H1 (cell line): Measurements from ENCODE around the gene PCSK1N. TPM values are rescaled to one million over a fixed set of nuclear protein-coding genes. Genes with fewer than 3 reads are reported as not detected.

Experiments
- CTCF ChIA-PET: fragments of 300-600 bp; sonication (Branson Sonifier 250); formaldehyde crosslinking; loops from one replicate; lab custom pipeline; 2021; ENCODE audit not compliant: partially characterized antibody; lab: Charles Lee
- POLR2A ChIA-PET: fragments of 300-600 bp; sonication (Branson Sonifier 250); formaldehyde crosslinking; loops from one replicate; lab custom pipeline; 2021; ENCODE audit warnings: inconsistent platforms; ENCODE audit not compliant: partially characterized antibody; lab: Charles Lee
- DNase-seq, 2 experiments: peaks; one replicate each; pipeline versions ENCODE4 v3.0.0 to v3.0.0-alpha.2; 2010 to 2022; ENCODE audit warnings: low spot score in 2 of 2, low read depth in 1 of 2, mixed read lengths in 1 of 2
- FAIRE-seq: peaks from 2 replicates; lab custom pipeline; 2011; peaks lifted over from hg19 to GRCh38; lab: Jason Lieb, UNC
- H2AFZ ChIP-seq: 2 replicates; pipeline ENCODE4 v1.8.1; 2012; ENCODE audit warnings: low read length, inconsistent platforms
- H2AK5ac ChIP-seq: 2 replicates; pipeline ENCODE4 v1.6.1; 2013; ENCODE audit warnings: low read depth, low read length
- H2BK120ac ChIP-seq: replicated peaks from 2 replicates; pipeline ENCODE3; 2013; ENCODE audit warnings: low read depth, low read length, inconsistent platforms
- H2BK12ac ChIP-seq: 2 replicates; pipeline ENCODE4 v1.6.1; 2013; ENCODE audit warnings: low read depth, low read length
- H2BK15ac ChIP-seq: 2 replicates; pipeline ENCODE4 v1.6.1; 2013; ENCODE audit warnings: low read length
- H2BK20ac ChIP-seq: 2 replicates; pipeline ENCODE4 v1.6.1; 2013; ENCODE audit warnings: low read length
- H2BK5ac ChIP-seq: 2 replicates; pipeline ENCODE4 v1.6.1; 2013; ENCODE audit warnings: low read depth, low read length
- H3K14ac ChIP-seq: 2 replicates; pipeline ENCODE4 v1.6.1; 2013; ENCODE audit warnings: inconsistent platforms; ENCODE audit not compliant: insufficient read length
- H3K18ac ChIP-seq: 2 replicates; pipeline ENCODE4 v1.6.1; 2013; ENCODE audit warnings: low read length; ENCODE audit errors: extremely low read depth
- H3K23ac ChIP-seq: 2 replicates; pipeline ENCODE4 v1.6.1; 2013; ENCODE audit warnings: inconsistent platforms; ENCODE audit not compliant: insufficient read length
- H3K23me2 ChIP-seq: 2 replicates; pipeline ENCODE4 v1.6.1; 2013; ENCODE audit warnings: low read depth, low read length
- H3K27ac ChIP-seq: 2 replicates; pipeline ENCODE4 v1.6.1; 2011; ENCODE audit warnings: low read depth, low read length, inconsistent platforms
- H3K27me3 ChIP-seq, 4 experiments: replicated peaks in 1 of 4; 1 replicate in 1 of 4; 2 replicates in 3 of 4; pipeline versions ENCODE4 v1.6.1 to v1.8.1; 2011 to 2013; ENCODE audit warnings: low read length in 3 of 4, mild to moderate bottlenecking in 3 of 4, inconsistent platforms in 2 of 4, mixed read lengths in 2 of 4, moderate library complexity in 1 of 4; ENCODE audit not compliant: control insufficient read depth in 3 of 4, insufficient read depth in 3 of 4; ENCODE audit errors: extremely low read depth in 1 of 4
- H3K36me3 ChIP-seq, 4 experiments: 2 replicates each; pipeline versions ENCODE4 v1.6.1 to v1.8.1; 2011 to 2013; ENCODE audit warnings: mild to moderate bottlenecking in 4 of 4, low read length in 3 of 4, moderate library complexity in 2 of 4, control low read depth in 1 of 4, inconsistent platforms in 1 of 4; ENCODE audit not compliant: insufficient read depth in 4 of 4, control insufficient read depth in 2 of 4
- H3K4ac ChIP-seq: replicated peaks from 2 replicates; pipeline ENCODE3; 2013; ENCODE audit warnings: low read length, low read depth, mixed read lengths, inconsistent platforms; ENCODE audit not compliant: insufficient read length
- H3K4me1 ChIP-seq, 4 experiments: replicated peaks in 1 of 4; 1 replicate in 1 of 4; 2 replicates in 3 of 4; pipeline versions ENCODE4 v1.6.1 to v1.8.1; 2011 to 2013; ENCODE audit warnings: low read length in 3 of 4, inconsistent platforms in 2 of 4, mixed read lengths in 1 of 4; ENCODE audit not compliant: insufficient read depth in 4 of 4, control insufficient read depth in 3 of 4
- H3K4me2 ChIP-seq, 2 experiments: 2 replicates each; pipeline versions ENCODE4 v1.6.1 to v1.8.1; 2011 to 2013; ENCODE audit warnings: low read depth in 2 of 2, low read length in 2 of 2, control low read depth in 1 of 2, inconsistent platforms in 1 of 2, mild to moderate bottlenecking in 1 of 2; ENCODE audit not compliant: insufficient read depth in 1 of 2
- H3K4me3 ChIP-seq, 4 experiments: fragments of 200-600, 300-600 bp in 1 of 4; sonication (generic), shearing (Covaris generic), sonication (Bioruptor Twin) in 1 of 4; 2 replicates each; pipeline versions ENCODE4 v1.5.1 to v1.8.1; 2011 to 2016; ENCODE audit warnings: low read length in 4 of 4, low read depth in 3 of 4, control low read depth in 2 of 4, inconsistent platforms in 2 of 4, mild to moderate bottlenecking in 2 of 4, mixed read lengths in 1 of 4, moderate library complexity in 1 of 4; ENCODE audit not compliant: insufficient read depth in 2 of 4; ENCODE audit errors: extremely low read depth in 1 of 4
- H3K56ac ChIP-seq: replicated peaks from 2 replicates; pipeline ENCODE3; 2013; ENCODE audit warnings: low read depth, mild to moderate bottlenecking, mixed read lengths, low read length, inconsistent platforms; ENCODE audit not compliant: insufficient read length
- H3K79me1 ChIP-seq: 2 replicates; pipeline ENCODE4 v1.6.1; 2013; ENCODE audit warnings: low read depth, low read length, control low read depth
- H3K79me2 ChIP-seq, 2 experiments: 2 replicates each; pipeline versions ENCODE4 v1.6.1 to v1.8.1; 2012 to 2013; ENCODE audit warnings: low read length in 2 of 2, mild to moderate bottlenecking in 2 of 2, inconsistent platforms in 1 of 2; ENCODE audit not compliant: insufficient read depth in 2 of 2, control insufficient read depth in 1 of 2
- H3K9ac ChIP-seq, 4 experiments: replicated peaks in 1 of 4; 1 replicate in 1 of 4; 2 replicates in 3 of 4; pipeline versions ENCODE4 v1.6.1 to v1.8.1; 2011 to 2013; ENCODE audit warnings: low read depth in 3 of 4, low read length in 3 of 4, control low read depth in 2 of 4, mild to moderate bottlenecking in 2 of 4, moderate library complexity in 2 of 4, inconsistent platforms in 1 of 4; ENCODE audit errors: extremely low read depth in 1 of 4
- H3K9me3 ChIP-seq, 2 experiments: 2 replicates each; pipeline versions ENCODE4 v1.6.1 to v1.8.1; 2012 to 2013; ENCODE audit warnings: mild to moderate bottlenecking in 2 of 2, moderate library complexity in 2 of 2, control low read depth in 1 of 2, inconsistent platforms in 1 of 2, low read depth in 1 of 2, low read length in 1 of 2, mixed read lengths in 1 of 2; ENCODE audit not compliant: insufficient read depth in 2 of 2
- H4K20me1 ChIP-seq, 2 experiments: replicated peaks in 1 of 2; 2 replicates each; pipeline versions ENCODE3 to v1.8.1; 2011 to 2013; ENCODE audit warnings: inconsistent platforms in 2 of 2, low read length in 2 of 2, mild to moderate bottlenecking in 1 of 2; ENCODE audit not compliant: insufficient read depth in 2 of 2, control insufficient read depth in 1 of 2
- H4K5ac ChIP-seq: 2 replicates; pipeline ENCODE4 v1.6.1; 2013; ENCODE audit warnings: low read length, low read depth, mixed read lengths, inconsistent platforms; ENCODE audit not compliant: insufficient read length
- H4K8ac ChIP-seq: 2 replicates; pipeline ENCODE4 v1.8.0; 2013; ENCODE audit warnings: mild to moderate bottlenecking, moderate library complexity, low read length, inconsistent platforms; ENCODE audit not compliant: insufficient read depth; ENCODE audit errors: extremely low read depth
- H4K91ac ChIP-seq: replicated peaks from 2 replicates; pipeline ENCODE3; 2013; ENCODE audit warnings: low read length, mixed read lengths, inconsistent platforms; ENCODE audit not compliant: insufficient read length
- CREB1 ChIP-seq: IDR thresholded peaks from 2 replicates; pipeline ENCODE4 v1.6.1; 2012; ENCODE audit warnings: inconsistent platforms
- POLR2AphosphoS5 ChIP-seq: IDR thresholded peaks from 2 replicates; pipeline ENCODE4 v1.6.1; 2011; ENCODE audit warnings: low read depth, low read length
- RBBP5 ChIP-seq: IDR thresholded peaks from 2 replicates; pipeline ENCODE4 v1.7.1; 2012; ENCODE audit warnings: low read depth, mild to moderate bottlenecking, inconsistent platforms, low read length, moderate library complexity, borderline replicate concordance
- SP2 ChIP-seq: IDR thresholded peaks from 2 replicates; pipeline ENCODE4 v1.6.1; 2012; ENCODE audit warnings: mild to moderate bottlenecking, low read length, inconsistent platforms
- TAF1 ChIP-seq: IDR thresholded peaks from 2 replicates; pipeline ENCODE4 v1.6.1; 2011; ENCODE audit warnings: mild to moderate bottlenecking, low read depth, low read length
- WGBS, 2 experiments: shearing (Covaris generic) in 1 of 2; methylation state at CpG; one replicate each; pipeline versions ENCODE4 v1.1.6 to v1.1.7; 2013 to 2015; ENCODE audit warnings: low lambda C conversion rate in 2 of 2, mixed read lengths in 2 of 2, inconsistent platforms in 1 of 2, low coverage in 1 of 2, missing lambda C conversion rate in 1 of 2; ENCODE audit not compliant: insufficient replicate concordance in 2 of 2, insufficient coverage in 1 of 2, insufficient read length in 1 of 2; ENCODE audit errors: extremely low coverage in 1 of 2, missing lambda C conversion rate in 1 of 2; 5-methylcytosine and 5-hydroxymethylcytosine counted together
- polyA plus RNA-seq, 7 experiments: library from polyadenylated mRNA; depleted of rRNA in 3 of 7; stranded (reverse) in 5 of 7; unstranded in 2 of 7; fragments of >200 nt in 5 of 7; fragments of 200-250 nt in 2 of 7; gene quantifications; 1 replicate in 5 of 7; 2 replicates in 1 of 7; 4 replicates in 1 of 7; pipeline versions ENCODE4 v1.2.1 to v1.2.3, GENCODE V29; 2011 to 2013; ENCODE audit warnings: missing spikeins in 2 of 7, mixed read lengths in 2 of 7
- total RNA-seq: library from RNA; stranded (reverse); fragmentation: NEBNext Ultra II Directional; extraction: Animal tissue kit (Norgen Biotek cat#: 25700); gene quantifications from 2 replicates; pipeline ENCODE4 v1.2.1, GENCODE V29; 2021
- TF ChIP-seq, protein P1 (sequence below): IDR thresholded peaks from 2 replicates; pipeline ENCODE4 v1.6.1; 2011; ENCODE audit warnings: low read length, improper control_type of control experiment

The PCSK1N gene
- total and polyA plus RNA-seq, 2 of the 8 experiments (the other 6 are each of a cell fraction or from before 2014, with no cell fraction given) = 3.6 to 4.5 TPM

GRCh38 chrX:48798318-48798717 lies 37.1 kb downstream of the PCSK1N start:
- no peak overlapping the region for H3K9ac ChIP-seq
- H3K9me3 ChIP-seq = no peaks in the 10 kb centered on the region
- no peak overlapping the region for H3K4me2 ChIP-seq
- no peak overlapping the region for H2BK20ac ChIP-seq
- 90% methylated on average over 2 of the region's 2 CpGs; no CpG with 5 or more reads in 1 of the 2 experiments for WGBS, 2 experiments
- no peaks in the 10 kb centered on the region for H4K20me1 ChIP-seq
- no peaks in the 10 kb centered on the region for H3K36me3 ChIP-seq
- no peaks in the 10 kb centered on the region for H3K79me2 ChIP-seq
- H3K27me3 ChIP-seq = no peaks in the 10 kb centered on the region
- no peak overlapping the region for H3K4me3 ChIP-seq
- no peak overlapping the region for H2BK12ac ChIP-seq
- no peak overlapping the region for H2AK5ac ChIP-seq
- H2BK15ac ChIP-seq = no peak overlapping the region
- no peak overlapping the region for H3K18ac ChIP-seq
- no peak overlapping the region for H3K56ac ChIP-seq
- no peak for FAIRE-seq
- H3K23me2 ChIP-seq = no peaks in the 10 kb centered on the region; the same call in 1 of the 2 replicates
- no peak overlapping the region for H2AFZ ChIP-seq
- no peak overlapping the region for H2BK120ac ChIP-seq
- H3K23ac ChIP-seq = no peak overlapping the region
- ChIA-PET CTCF (interaction anchor here (0.6 to 1.5 kb wide), 4 partner anchors 33 to 179 kb away, joined by 3 to 4 read pairs (median 3); no protein-coding TSS in a partner anchor), POLR2A (no interaction called here)
- H3K14ac ChIP-seq = no peak overlapping the region
- TF ChIP-seq RBBP5 = no peak
- TF ChIP-seq, protein P1, sequence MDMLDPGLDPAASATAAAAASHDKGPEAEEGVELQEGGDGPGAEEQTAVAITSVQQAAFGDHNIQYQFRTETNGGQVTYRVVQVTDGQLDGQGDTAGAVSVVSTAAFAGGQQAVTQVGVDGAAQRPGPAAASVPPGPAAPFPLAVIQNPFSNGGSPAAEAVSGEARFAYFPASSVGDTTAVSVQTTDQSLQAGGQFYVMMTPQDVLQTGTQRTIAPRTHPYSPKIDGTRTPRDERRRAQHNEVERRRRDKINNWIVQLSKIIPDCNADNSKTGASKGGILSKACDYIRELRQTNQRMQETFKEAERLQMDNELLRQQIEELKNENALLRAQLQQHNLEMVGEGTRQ = no peak
- no peak for TF ChIP-seq TAF1
- no peak for TF ChIP-seq SP2
- no peak for TF ChIP-seq POLR2AphosphoS5
- no peak for TF ChIP-seq CREB1
- TF ChIP-seq, all 59 proteins: peak for 0
- H4K8ac ChIP-seq = no peak overlapping the region
- H3K27ac ChIP-seq = no peak overlapping the region
- no peak for DNase-seq
- H3K79me1 ChIP-seq = no peaks in the 10 kb centered on the region
- H2BK5ac ChIP-seq = no peak overlapping the region
- H4K5ac ChIP-seq = no peak overlapping the region
- no peak overlapping the region for H4K91ac ChIP-seq
- no peaks in the 10 kb centered on the region; a peak in 2 of 7 replicates for H3K4me1 ChIP-seq
- H3K4ac ChIP-seq = no peak overlapping the region
